GM10248 (cell line): ENCODE data around the gene MPP4.

Experiments
- CTCF ChIA-PET: fragments of 300-600 bp; sonication (Branson Sonifier 250); formaldehyde crosslinking; extraction: SDS; loops from one replicate; lab custom pipeline; 2021; ENCODE audit warnings: antibody characterized with exemption; lab: Yijun Ruan, JAX
- POLR2A ChIA-PET: fragments of 350-650 bp; sonication (Branson Sonifier 250); formaldehyde crosslinking; extraction: SDS; loops from one replicate; lab custom pipeline; 2020; ENCODE audit warnings: antibody characterized with exemption; lab: Yijun Ruan, JAX
- DNase-seq: peaks from one replicate; pipeline ENCODE4 v3.0.0; 2012; ENCODE audit errors: extremely low spot score
- TF ChIP-seq, protein P1 (sequence below): IDR thresholded peaks from 2 replicates; pipeline ENCODE4 v1.5.1; 2012; ENCODE audit warnings: mild to moderate bottlenecking, low read depth; ENCODE audit errors: extremely low read depth, missing control alignments, control extremely low read depth

The MPP4 gene, protein sequence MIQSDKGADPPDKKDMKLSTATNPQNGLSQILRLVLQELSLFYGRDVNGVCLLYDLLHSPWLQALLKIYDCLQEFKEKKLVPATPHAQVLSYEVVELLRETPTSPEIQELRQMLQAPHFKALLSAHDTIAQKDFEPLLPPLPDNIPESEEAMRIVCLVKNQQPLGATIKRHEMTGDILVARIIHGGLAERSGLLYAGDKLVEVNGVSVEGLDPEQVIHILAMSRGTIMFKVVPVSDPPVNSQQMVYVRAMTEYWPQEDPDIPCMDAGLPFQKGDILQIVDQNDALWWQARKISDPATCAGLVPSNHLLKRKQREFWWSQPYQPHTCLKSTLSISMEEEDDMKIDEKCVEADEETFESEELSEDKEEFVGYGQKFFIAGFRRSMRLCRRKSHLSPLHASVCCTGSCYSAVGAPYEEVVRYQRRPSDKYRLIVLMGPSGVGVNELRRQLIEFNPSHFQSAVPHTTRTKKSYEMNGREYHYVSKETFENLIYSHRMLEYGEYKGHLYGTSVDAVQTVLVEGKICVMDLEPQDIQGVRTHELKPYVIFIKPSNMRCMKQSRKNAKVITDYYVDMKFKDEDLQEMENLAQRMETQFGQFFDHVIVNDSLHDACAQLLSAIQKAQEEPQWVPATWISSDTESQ

GRCh38 chr2:201698588-201699226, at the start of gene MPP4:
MPP4 (minus strand) TSS chr2:201698644; CDS start chr2:201693954, 4,690 bp downstream.
- DNase-seq = no peak
- ChIA-PET CTCF (interaction anchor here (0.8 to 1.7 kb wide), 4 partner anchors 10 to 50 kb away, joined by 3 to 5 read pairs (median 4); no protein-coding TSS in a partner anchor), POLR2A (no interaction called here)
- TF ChIP-seq, protein P1, sequence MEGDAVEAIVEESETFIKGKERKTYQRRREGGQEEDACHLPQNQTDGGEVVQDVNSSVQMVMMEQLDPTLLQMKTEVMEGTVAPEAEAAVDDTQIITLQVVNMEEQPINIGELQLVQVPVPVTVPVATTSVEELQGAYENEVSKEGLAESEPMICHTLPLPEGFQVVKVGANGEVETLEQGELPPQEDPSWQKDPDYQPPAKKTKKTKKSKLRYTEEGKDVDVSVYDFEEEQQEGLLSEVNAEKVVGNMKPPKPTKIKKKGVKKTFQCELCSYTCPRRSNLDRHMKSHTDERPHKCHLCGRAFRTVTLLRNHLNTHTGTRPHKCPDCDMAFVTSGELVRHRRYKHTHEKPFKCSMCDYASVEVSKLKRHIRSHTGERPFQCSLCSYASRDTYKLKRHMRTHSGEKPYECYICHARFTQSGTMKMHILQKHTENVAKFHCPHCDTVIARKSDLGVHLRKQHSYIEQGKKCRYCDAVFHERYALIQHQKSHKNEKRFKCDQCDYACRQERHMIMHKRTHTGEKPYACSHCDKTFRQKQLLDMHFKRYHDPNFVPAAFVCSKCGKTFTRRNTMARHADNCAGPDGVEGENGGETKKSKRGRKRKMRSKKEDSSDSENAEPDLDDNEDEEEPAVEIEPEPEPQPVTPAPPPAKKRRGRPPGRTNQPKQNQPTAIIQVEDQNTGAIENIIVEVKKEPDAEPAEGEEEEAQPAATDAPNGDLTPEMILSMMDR = no peak

DNA sequence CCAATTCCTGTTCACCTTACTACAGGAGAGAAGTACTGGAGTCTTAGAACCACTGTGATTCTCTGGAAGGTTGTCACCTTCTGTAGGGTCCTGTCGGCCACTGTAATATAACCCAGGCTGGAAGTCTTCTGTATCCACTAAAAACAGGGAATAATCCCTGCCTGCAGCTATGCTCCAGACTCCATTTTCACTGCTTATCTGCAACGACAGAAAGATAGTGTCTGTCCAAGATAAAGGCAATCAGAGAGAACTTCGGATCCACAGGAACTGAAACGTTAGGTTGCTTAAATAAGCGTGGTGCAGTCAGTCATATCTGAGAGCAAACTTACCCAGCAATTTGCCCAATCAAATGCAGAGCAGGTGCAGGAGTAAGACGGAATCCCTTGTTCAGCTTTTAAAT, 48.1 kb upstream of the MPP4 start:
- TF ChIP-seq, protein P1 = no peak
- POLR2A ChIA-PET = no interaction called here
- no peak for DNase-seq
- CTCF ChIA-PET = no interaction called here

DNA sequence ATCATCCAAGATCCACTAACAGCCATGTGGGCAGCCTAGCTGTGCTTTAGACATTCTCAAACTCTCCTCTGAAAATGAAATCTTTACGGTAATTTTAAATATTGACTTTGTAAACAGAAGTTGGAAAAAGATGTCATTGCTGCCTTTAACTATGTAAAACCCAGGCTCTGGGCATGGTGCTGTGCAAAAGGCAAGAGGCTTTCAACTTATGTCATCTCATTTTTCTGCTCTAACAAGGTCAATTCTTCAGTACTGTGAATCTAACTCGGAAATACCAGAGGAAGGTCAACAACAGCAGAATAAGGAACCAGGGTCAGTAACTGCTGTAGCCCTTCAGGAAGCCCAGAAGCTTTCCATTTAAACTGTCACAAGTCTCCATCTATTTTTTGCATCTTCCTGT, 37.0 kb upstream of the MPP4 start:
- CTCF ChIA-PET = no interaction called here
- POLR2A ChIA-PET = no interaction called here
- DNase-seq = no peak
- TF ChIP-seq, protein P1 = no peak

GRCh38 chr2:201734111-201734510, 35.7 kb upstream of the MPP4 start:
- CTCF ChIA-PET = interaction anchor here (0.9 to 2.6 kb wide), 2 partner anchors 10 to 14 kb away, joined by 3 to 8 read pairs; no protein-coding TSS in a partner anchor
- POLR2A ChIA-PET = no interaction called here

DNA sequence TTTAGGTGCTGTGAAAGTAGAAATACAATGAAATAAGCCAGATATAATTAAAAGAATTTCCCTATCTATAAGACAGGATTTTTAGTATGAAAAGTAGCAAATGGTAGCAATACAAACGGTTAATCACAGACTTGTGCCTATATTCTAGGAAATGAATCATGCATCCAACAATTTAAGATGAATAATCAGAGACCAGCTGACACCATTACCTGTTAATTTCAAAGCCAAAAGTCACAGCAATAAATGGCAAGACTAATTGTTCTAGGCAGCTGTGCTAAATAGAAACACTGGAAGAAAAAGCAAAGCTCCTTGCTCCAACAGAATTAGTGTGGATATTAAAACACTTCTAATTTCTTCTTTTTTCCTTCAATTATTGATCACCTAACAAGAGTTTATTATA, 35.1 kb upstream of the MPP4 start:
- TF ChIP-seq, protein P1 = no peak
- no peak for DNase-seq
- ChIA-PET POLR2A (no interaction called here), CTCF (interaction anchor here (0.9 to 2.6 kb wide), 2 partner anchors 11 to 15 kb away, joined by 3 to 8 read pairs; no protein-coding TSS in a partner anchor)

More at GRCh38 chr2:201734111-201734510, 35.7 kb upstream of the MPP4 start:
- DNase-seq = no peak
- TF ChIP-seq, protein P1 = no peak

- CTCF ChIA-PET = no interaction called here
- TF ChIP-seq, protein P1 = no peak
- POLR2A ChIA-PET = no interaction called here
- DNase-seq = no peak
These were observed 32.3 kb upstream of the MPP4 start for GRCh38 chr2:201730651-201731285.
